Subcutaneous adipose tissue (tissue), 4 donors: ENCODE data around the gene TRPC1. TPM values are rescaled to one million over a fixed set of nuclear protein-coding genes. Genes with fewer than 3 reads are reported as not detected.

Experiments used
- CTCF ChIP-seq: fragments of 450-650 bp; IDR thresholded peaks from one replicate; pipeline ENCODE4 v1.5.1; 2016; ENCODE audit warnings: low read depth, mild to moderate bottlenecking, control low read depth, antibody characterized with exemption, moderate library complexity
- small RNA-seq: library from RNA; depleted of rRNA; stranded (forward); fragments of <200 nt; gene quantifications from one replicate; pipeline ENCODE3, GENCODE V24; 2016
- total RNA-seq, 4 donors: library from RNA; depleted of rRNA; stranded (reverse); fragments of >200 nt; gene quantifications; one replicate each; pipeline ENCODE4 v1.1.0, GENCODE V29; 2016

The TRPC1 gene
- total RNA-seq, 4 donors from 2014 or later = 8.3 to 16.5 (median 13.3) TPM

GRCh38 chr3:142853270-142854168 lies 129.7 kb downstream of the TRPC1 start:
- no peak for TF ChIP-seq CTCF

- TF ChIP-seq CTCF = no peak
Observed at GRCh38 chr3:142857056-142857455, 133.2 kb downstream of the TRPC1 start.

Small RNAs within 50 kb of the gene (small RNA-seq; reads per million reads assigned to genes)
- not detected for gene RNU7-47P

Other genes with a start within 250 kb of the TRPC1 start
- 10 to 100 TPM; 22.6 to 51.5 (median 24.9) TPM for gene ATR, start 145.3 kb upstream of the TRPC1 start, total RNA-seq
- 1 to 10 TPM in 2 of 4 donors, under 1 TPM in 1, not detected in 1; 0.88 to 2.9 (median 2.4) TPM for gene PLS1, start 127.6 kb upstream of the TRPC1 start, total RNA-seq
- gene PCOLCE2, start 165.0 kb downstream of the TRPC1 start, total RNA-seq = 100 to 1,000 TPM; 127 to 393 (median 245) TPM
- not detected for gene PAQR9, start 239.6 kb downstream of the TRPC1 start, total RNA-seq